ENCODE measurements around the gene ZNF138. TPM values are rescaled to one million over a fixed set of nuclear protein-coding genes. Genes with fewer than 3 reads are reported as not detected.

ZNF138 gene
- total RNA-seq, 1 experiment from 2014 or later, result 25.6 TPM

- H3K4me1 Mint-ChIP-seq, result no peaks in the 10 kb centered on the region
- H3K27me3 ChIP-seq (ENCODE audit: insufficient read depth, low read length), result no peaks in the 10 kb centered on the region
- WGBS (ENCODE audit: extremely low coverage, insufficient read length, low lambda C conversion rate), result no CpG with 5 or more reads among the region's 7 CpGs
Observed at GRCh38 chr7:64863969-64864368, 69.7 kb downstream of the ZNF138 start.

More at GRCh38 chr7:64863969-64864368, 69.7 kb downstream of the ZNF138 start:
- no peak for TF ChIP-seq CTCF (conservative IDR thresholded peaks at IDR 0.05)
- no peaks in the 10 kb centered on the region for H3K23me2 ChIP-seq (ENCODE audit: insufficient read length, low read depth, low read length, poor library complexity, severe bottlenecking)
- H2AK5ac ChIP-seq (ENCODE audit: insufficient read length, low read length), result no peak overlapping the region
- no peaks in the 10 kb centered on the region for H3K4me1 ChIP-seq (ENCODE audit: insufficient read depth, low read length)
- no peak overlapping the region for H2BK12ac ChIP-seq (ENCODE audit: insufficient read length, low read depth, low read length)
- no peak overlapping the region for H4K8ac ChIP-seq (replicated peaks; ENCODE audit: insufficient read length, low read depth, low read length)
- no peak overlapping the region for H3K4me2 ChIP-seq (ENCODE audit: insufficient read depth, insufficient read length, low read length)
- H3K27ac ChIP-seq (ENCODE audit: insufficient read length, low read depth, low read length), result no peak overlapping the region
- DNase-seq, result peak; percentile 3
- no peak overlapping the region for H3K27ac Mint-ChIP-seq
- H3K9me3 Mint-ChIP-seq, result peaks cover 64 to 67% of the 10 kb centered on the region in 2 experiments
- no peak overlapping the region for H3K23ac ChIP-seq (ENCODE audit: insufficient read length, low read depth, low read length)
- H3K79me1 ChIP-seq (ENCODE audit: insufficient read depth, low read depth, low read length, poor library complexity, severe bottlenecking), result no peaks in the 10 kb centered on the region
- H2BK15ac ChIP-seq (ENCODE audit: low read depth, low read length), result no peak overlapping the region
- no peaks in the 10 kb centered on the region for H3K79me2 ChIP-seq (ENCODE audit: insufficient read depth, low read length)
- no peak overlapping the region for H3K14ac ChIP-seq (ENCODE audit: insufficient read depth, low read length)
- no peak overlapping the region for H3K56ac ChIP-seq (ENCODE audit: insufficient read length, low read depth, low read length)
- no peak overlapping the region for H2BK5ac ChIP-seq (ENCODE audit: insufficient read length, low read length)
- H2AFZ ChIP-seq (ENCODE audit: low read length), result no peak overlapping the region
- H3K4ac ChIP-seq (ENCODE audit: low read depth, low read length), result no peak overlapping the region
- no peak overlapping the region for H3T11ph ChIP-seq (ENCODE audit: low read length)
- H3K9me3 ChIP-seq (ENCODE audit: control insufficient read depth, low read depth, low read length), result peaks cover 12% of the 10 kb centered on the region
- no peak overlapping the region for H3K18ac ChIP-seq (ENCODE audit: insufficient read length, low read depth, low read length)
- H2BK120ac ChIP-seq (ENCODE audit: low read depth, low read length, poor library complexity, severe bottlenecking), result no peak overlapping the region
- H3K27me3 Mint-ChIP-seq (ENCODE audit: low read depth), result peaks cover 11% of the 10 kb centered on the region
- no peak overlapping the region for H3K9ac ChIP-seq (ENCODE audit: extremely low read depth, insufficient read length, low read length)
- H4K5ac ChIP-seq (ENCODE audit: insufficient read length, low read depth, low read length), result no peak overlapping the region
- H2BK20ac ChIP-seq (ENCODE audit: low read depth, low read length, poor library complexity, severe bottlenecking), result no peak overlapping the region
- H3K36me3 Mint-ChIP-seq (ENCODE audit: insufficient read depth in 1 of 3, low read depth in 3 of 3), result peaks cover 0 to 7% (median 4%) of the 10 kb centered on the region in 3 experiments; a peak in 4 of 7 replicates
- H3K4me3 Mint-ChIP-seq, result no peak overlapping the region
- H4K91ac ChIP-seq (ENCODE audit: insufficient read length, low read depth, low read length), result no peak overlapping the region
- H4K20me1 ChIP-seq (ENCODE audit: control insufficient read depth, insufficient read depth, insufficient read length), result no peaks in the 10 kb centered on the region

Measured in H9 (cell line).